Astrocyte of the spinal cord (primary cell): ENCODE measurements around the gene HK1.

Experiments
- DNase-seq: peaks from one replicate; pipeline ENCODE4 v3.0.0; 2011; ENCODE audit warnings: low read depth, low spot score
- H3K4me3 ChIP-seq: 2 replicates; pipeline ENCODE4 v1.5.1; 2011; ENCODE audit warnings: low read depth, mild to moderate bottlenecking, low read length, moderate library complexity
- in situ Hi-C: cut with HindIII; loops from 2 replicates; pipeline ENCODE4 v1.10.0; 2017; ENCODE audit warnings: low sequenced_read_pairs
- TF ChIP-seq, protein P1 (sequence below): IDR thresholded peaks from 2 replicates; pipeline ENCODE4 v1.5.1; 2012; ENCODE audit warnings: low read depth, mild to moderate bottlenecking, low read length, inconsistent platforms

Gene HK1

DNA sequence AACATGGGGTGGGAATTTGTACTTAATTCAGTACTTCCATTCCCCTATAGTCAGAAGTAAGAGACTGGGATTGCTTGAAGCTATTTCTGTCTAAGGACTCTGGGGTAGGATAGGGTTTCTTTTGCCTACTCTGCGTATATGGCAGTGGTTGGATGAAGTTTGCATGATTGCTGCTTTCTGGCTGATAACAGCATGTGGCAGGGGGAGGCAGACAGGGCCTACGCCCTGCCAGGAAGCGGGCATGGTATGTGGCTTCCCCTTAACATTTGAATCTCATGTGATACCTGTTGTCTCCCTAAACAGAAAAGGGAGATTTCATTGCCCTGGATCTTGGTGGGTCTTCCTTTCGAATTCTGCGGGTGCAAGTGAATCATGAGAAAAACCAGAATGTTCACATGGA lies 81.3 kb downstream of the HK1 start:
- no peak for DNase-seq
- in situ Hi-C loops: no loop called here
- no peak overlapping the region for H3K4me3 ChIP-seq

DNA sequence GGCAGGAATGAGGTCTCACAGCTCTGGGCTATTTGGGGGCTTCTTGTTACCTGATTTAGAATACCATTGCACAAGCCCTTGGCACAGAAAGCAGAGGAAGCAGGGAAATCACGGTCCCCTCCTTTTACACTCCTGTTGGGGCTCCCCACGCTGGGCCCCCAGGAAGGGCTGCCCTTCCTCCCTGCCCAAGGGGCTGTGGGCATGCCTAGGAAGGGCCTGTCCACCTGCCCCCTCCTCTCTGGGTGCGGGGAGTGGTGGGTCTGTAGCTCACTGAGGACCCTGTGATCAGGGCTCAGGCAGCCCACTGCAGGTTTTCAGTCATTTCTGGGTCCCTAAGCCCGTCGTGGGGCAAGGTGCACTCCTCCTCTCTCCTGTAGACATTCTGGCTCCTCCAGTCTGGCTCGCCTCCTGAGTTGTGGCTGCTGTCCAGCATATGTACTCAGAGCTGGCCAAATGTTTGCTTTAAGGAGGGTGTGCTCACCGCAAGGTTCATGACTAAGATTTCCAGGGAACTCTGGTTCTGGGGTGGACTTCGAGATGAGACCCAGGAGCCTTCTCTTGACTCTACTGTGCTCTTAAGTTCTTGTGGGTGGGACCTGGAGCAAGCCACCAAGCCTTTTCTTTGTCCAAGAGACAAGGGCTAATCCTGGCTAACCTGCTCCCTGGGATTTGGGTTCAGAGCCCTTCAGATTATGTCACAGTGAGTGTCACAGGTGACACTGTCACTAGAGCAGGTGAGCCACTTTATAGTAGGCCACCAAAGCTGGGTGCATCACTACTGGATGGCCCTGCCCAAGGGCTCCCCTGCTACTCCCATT lies 82.4 kb downstream of the HK1 start:
- no peak overlapping the region for H3K4me3 ChIP-seq
- TF ChIP-seq, protein P1, sequence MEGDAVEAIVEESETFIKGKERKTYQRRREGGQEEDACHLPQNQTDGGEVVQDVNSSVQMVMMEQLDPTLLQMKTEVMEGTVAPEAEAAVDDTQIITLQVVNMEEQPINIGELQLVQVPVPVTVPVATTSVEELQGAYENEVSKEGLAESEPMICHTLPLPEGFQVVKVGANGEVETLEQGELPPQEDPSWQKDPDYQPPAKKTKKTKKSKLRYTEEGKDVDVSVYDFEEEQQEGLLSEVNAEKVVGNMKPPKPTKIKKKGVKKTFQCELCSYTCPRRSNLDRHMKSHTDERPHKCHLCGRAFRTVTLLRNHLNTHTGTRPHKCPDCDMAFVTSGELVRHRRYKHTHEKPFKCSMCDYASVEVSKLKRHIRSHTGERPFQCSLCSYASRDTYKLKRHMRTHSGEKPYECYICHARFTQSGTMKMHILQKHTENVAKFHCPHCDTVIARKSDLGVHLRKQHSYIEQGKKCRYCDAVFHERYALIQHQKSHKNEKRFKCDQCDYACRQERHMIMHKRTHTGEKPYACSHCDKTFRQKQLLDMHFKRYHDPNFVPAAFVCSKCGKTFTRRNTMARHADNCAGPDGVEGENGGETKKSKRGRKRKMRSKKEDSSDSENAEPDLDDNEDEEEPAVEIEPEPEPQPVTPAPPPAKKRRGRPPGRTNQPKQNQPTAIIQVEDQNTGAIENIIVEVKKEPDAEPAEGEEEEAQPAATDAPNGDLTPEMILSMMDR: no peak

More for the DNA sequence above, 81.3 kb downstream of the HK1 start:
- TF ChIP-seq, protein P1: no peak

DNA sequence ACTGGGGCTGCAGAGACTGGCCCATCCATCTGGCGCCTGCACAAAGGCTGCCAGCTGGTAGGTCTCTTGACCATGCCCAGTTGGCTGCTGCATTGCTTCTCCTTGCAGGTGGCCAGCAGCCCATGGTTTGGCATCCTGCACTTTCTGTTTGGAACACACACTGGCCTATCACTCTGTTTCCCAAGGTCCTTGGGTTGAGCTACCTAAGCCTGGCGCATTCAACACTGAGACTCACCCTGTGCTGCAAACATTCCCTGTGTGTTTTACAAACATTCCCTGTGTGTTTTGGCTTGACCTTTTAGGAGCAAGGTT lies 83.0 kb downstream of the HK1 start:
- no peak for DNase-seq
- TF ChIP-seq, protein P1: no peak
- H3K4me3 ChIP-seq: no peak overlapping the region
- in situ Hi-C loops: no loop called here

More for the DNA sequence above, 82.4 kb downstream of the HK1 start:
- peak; percentile 92 for DNase-seq
- in situ Hi-C loops: no loop called here

DNA sequence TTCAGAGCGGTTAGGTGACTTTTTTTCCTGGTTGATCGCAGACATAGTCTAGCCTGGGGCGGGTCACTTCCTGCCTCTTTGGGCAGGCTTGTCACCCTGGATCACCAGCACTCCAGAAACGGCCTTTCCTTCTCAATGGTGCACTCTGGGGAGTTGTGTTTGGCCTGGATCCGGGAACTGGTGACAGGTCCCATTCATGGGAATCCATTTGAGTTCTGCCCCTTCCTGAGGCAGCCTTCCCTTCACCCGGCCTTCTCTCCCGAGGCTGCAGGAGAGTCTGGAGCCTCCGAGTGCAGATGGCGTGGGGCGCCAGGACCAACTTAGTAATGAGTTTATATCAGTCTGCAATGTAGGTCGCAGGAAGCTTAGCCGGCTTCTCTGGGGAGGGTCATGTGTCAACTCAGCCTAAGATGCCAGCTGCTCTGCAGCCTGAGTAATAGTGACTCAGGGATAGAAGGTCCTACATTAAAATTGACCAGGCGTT lies 84.2 kb downstream of the HK1 start:
- no peak overlapping the region for H3K4me3 ChIP-seq
- TF ChIP-seq, protein P1: no peak
- in situ Hi-C loops: no loop called here
- peak; percentile 71 for DNase-seq

DNA sequence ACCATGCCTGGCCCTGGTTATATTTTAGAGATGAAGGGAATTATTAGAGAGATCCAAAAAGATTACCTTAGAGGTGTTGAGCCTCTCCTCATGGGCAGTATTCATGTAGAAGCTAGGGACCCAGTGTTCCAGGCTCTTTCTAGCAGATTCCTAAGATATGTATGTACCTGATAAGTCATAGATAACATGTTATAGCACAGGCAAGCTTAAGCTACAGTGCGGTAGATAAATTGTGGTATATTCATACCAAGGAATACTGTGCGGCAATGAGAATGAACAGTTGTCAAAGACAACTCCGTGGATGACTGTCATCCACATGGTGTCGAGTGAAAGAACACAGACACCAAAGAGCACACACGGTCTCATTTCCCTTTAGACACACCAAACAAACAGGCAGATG lies 85.4 kb downstream of the HK1 start:
- in situ Hi-C loops: no loop called here
- no peak for DNase-seq
- TF ChIP-seq, protein P1: no peak
- H3K4me3 ChIP-seq: no peak overlapping the region

DNA sequence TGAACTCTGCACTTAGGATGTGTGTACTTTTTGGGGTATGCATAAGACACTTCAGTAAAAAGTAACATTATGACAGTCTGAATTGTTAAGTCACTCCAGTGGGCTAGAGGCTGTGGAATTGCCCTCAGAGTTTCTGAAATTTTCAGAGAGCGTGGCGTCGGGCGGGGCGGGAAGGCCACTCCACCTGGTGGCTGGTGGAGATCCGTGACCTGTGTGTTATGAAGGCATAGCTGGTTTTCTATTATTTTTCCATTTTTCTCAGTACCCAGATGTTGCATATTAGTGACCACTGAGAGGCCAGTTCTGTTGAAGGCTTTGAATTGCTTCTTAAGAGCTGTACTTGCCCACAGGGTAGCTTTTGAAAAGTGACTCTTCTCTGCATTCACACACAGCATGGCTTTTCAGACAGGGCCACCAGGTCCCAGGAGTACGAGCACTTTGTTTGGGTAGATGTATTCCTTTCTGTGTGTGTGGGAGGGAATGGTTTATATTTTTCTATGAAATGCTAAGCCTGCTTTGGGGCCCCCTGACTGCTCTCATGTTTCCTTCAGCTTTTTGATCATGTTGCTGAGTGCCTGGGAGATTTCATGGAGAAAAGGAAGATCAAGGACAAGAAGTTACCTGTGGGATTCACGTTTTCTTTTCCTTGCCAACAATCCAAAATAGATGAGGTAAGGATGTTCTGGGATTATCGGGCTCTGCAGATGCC lies 86.1 kb downstream of the HK1 start:
- TF ChIP-seq, protein P1: peak; percentile 6
- in situ Hi-C loops: no loop called here
- H3K4me3 ChIP-seq: no peak overlapping the region
- no peak for DNase-seq
